ENCODE measurements around the gene KLF11.
A peak's percentile ranks its signal among the peaks of the same experiment; 100 is the strongest.

The KLF11 gene

GRCh38 chr2:10045561-10046355 lies 2.4 kb downstream of the KLF11 start:
- H3K4me3 ChIP-seq (ENCODE audit: control insufficient read depth, low read depth, low read length) = no peak overlapping the region
- no peak for DNase-seq (ENCODE audit: low read depth)
- no peak for TF ChIP-seq CTCF (IDR thresholded peaks at IDR 0.05; ENCODE audit: control insufficient read depth, insufficient read depth, low read depth, low read length, missing control alignments)

GRCh38 chr2:10046931-10047330 lies 3.6 kb downstream of the KLF11 start:
- TF ChIP-seq CTCF (IDR thresholded peaks at IDR 0.05; ENCODE audit: control insufficient read depth, insufficient read depth, low read depth, low read length, missing control alignments) = no peak
- DNase-seq (ENCODE audit: low read depth) = no peak
- no peak overlapping the region for H3K4me3 ChIP-seq (ENCODE audit: control insufficient read depth, low read depth, low read length)

GRCh38 chr2:10047616-10048500 lies 4.5 kb downstream of the KLF11 start:
- H3K4me3 ChIP-seq (ENCODE audit: control insufficient read depth, low read depth, low read length) = no peak overlapping the region
- TF ChIP-seq CTCF (IDR thresholded peaks at IDR 0.05; ENCODE audit: control insufficient read depth, insufficient read depth, low read depth, low read length, missing control alignments) = no peak
- DNase-seq (ENCODE audit: low read depth) = no peak

- peak; percentile 59 for TF ChIP-seq CTCF (IDR thresholded peaks at IDR 0.05; ENCODE audit: control insufficient read depth, insufficient read depth, low read depth, low read length, missing control alignments)
- no peak overlapping the region for H3K4me3 ChIP-seq (ENCODE audit: control insufficient read depth, low read depth, low read length)
- DNase-seq (ENCODE audit: low read depth) = peak; percentile 27
These were observed 5.3 kb downstream of the KLF11 start for GRCh38 chr2:10048501-10049171.

GRCh38 chr2:10052216-10052615 lies 8.9 kb downstream of the KLF11 start:
- DNase-seq (ENCODE audit: low read depth) = no peak
- no peak for TF ChIP-seq CTCF (IDR thresholded peaks at IDR 0.05; ENCODE audit: control insufficient read depth, insufficient read depth, low read depth, low read length, missing control alignments)
- H3K4me3 ChIP-seq (ENCODE audit: control insufficient read depth, low read depth, low read length) = no peak overlapping the region

- H3K4me3 ChIP-seq (ENCODE audit: control insufficient read depth, low read depth, low read length) = no peak overlapping the region
- no peak for TF ChIP-seq CTCF (IDR thresholded peaks at IDR 0.05; ENCODE audit: control insufficient read depth, insufficient read depth, low read depth, low read length, missing control alignments)
These were observed 10.0 kb downstream of the KLF11 start for GRCh38 chr2:10053351-10053750.

More at GRCh38 chr2:10053351-10053750, 10.0 kb downstream of the KLF11 start:
- DNase-seq (ENCODE audit: low read depth) = no peak
